IPS-NIHi7 (cell line): Measurements from ENCODE around the gene ZCCHC8.

Source experiments
- DNase-seq: peaks from one replicate; pipeline ENCODE4 v3.0.0; 2012; ENCODE audit warnings: mixed read lengths; ENCODE audit errors: extremely low spot score

ZCCHC8 gene

DNA sequence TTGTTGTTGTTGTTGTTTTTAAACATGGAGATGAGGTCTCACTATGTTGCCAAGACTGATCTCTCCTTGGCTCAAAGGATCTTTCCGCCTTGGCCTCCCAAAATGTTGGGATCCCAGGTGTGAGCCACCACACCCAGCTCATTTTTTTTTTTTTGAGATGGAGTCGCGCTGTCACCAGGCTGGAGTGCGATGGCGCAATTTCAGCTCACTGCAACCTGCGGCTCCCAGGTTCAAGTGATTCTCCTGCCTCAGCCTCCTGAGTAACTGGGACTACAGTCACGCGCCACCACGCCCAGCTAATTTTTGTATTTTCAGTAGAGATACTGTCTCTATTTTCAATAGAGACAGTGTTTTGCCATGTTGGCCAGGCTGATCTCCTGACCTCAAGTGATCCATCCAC is 73.3 kb downstream of the ZCCHC8 start:
- no peak for DNase-seq

- DNase-seq, result peak; percentile 45
Observed at GRCh38 chr12:122423258-122424165, 77.2 kb downstream of the ZCCHC8 start.

DNA sequence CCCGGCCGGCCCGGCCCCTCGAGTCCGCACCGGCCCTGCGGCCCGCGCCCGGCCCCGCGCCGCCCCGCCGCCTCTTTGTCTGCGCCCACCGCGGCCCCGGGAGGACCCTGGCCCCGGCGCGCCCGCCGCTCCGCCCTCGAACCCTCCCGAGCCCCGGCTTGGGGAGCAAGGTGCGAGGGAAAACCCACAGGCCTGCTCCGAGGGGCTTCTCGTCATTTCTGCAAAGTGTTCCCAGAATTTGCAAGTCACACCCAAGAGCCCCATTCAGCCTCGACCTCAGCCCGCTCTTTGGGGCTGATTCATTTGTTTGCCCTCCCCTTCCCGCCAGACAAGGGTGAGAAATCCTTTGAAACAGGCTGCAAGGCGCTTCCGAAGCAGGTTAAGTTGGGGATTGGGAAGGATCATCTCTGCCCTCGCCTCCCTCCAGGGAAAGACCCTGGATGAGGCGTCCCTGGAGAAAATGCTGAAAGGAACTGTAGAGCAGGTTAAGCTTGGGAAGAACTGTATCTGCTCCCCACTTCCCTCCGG is 77.9 kb downstream of the ZCCHC8 start:
- peak; percentile 34 for DNase-seq

- peak; percentile 75 for DNase-seq
Observed at GRCh38 chr12:122421821-122422729, 78.7 kb downstream of the ZCCHC8 start, which contains the start of gene CLIP1. CLIP1 (minus strand) TSS chr12:122422669; CDS start chr12:122380452, 42,217 bp downstream.
